Measurements from ENCODE around the gene NKX2-3. TPM values are rescaled to one million over a fixed set of nuclear protein-coding genes. Genes with fewer than 3 reads are reported as not detected.
A peak's percentile ranks its signal among the peaks of the same experiment; 100 is the strongest.

Gene NKX2-3
- total and polyA plus RNA-seq, 2 of the 8 experiments (the other 6 are each of a cell fraction or from before 2014, with no cell fraction given), result not detected

GRCh38 chr10:99569253-99569939 lies 36.7 kb downstream of the NKX2-3 start:
- Histone ChIP-seq H2AFZ (ENCODE audit: low read length) (peak overlapping the region; percentile 86), H3K27me3 (replicated peaks in 1 of 4; ENCODE audit: control insufficient read depth in 3 of 4, extremely low read depth in 1 of 4, insufficient read depth in 3 of 4, low read length in 3 of 4) (no peaks in the 10 kb centered on the region), H2BK120ac (replicated peaks; ENCODE audit: low read depth, low read length) (no peak overlapping the region), H3K79me2 (ENCODE audit: control insufficient read depth in 1 of 2, insufficient read depth in 2 of 2, low read length in 2 of 2) (no peaks in the 10 kb centered on the region), H3K14ac (ENCODE audit: insufficient read length) (no peak overlapping the region), H2BK5ac (ENCODE audit: low read depth, low read length) (peak overlapping the region; percentile 79; the same call in 1 of the 2 replicates), H3K27ac (ENCODE audit: low read depth, low read length) (no peak overlapping the region), H3K36me3 (ENCODE audit: control insufficient read depth in 2 of 4, insufficient read depth in 4 of 4, low read length in 3 of 4) (no peaks in the 10 kb centered on the region), H2BK20ac (ENCODE audit: low read length) (peak overlapping the region; percentile 24; the same call in 1 of the 2 replicates), H3K18ac (ENCODE audit: extremely low read depth, low read length) (no peak overlapping the region; the same call in none of the 2 replicates), H2BK15ac (ENCODE audit: low read length) (no peak overlapping the region), H4K8ac (ENCODE audit: extremely low read depth, insufficient read depth, low read length) (no peak overlapping the region), H3K4me2 (ENCODE audit: insufficient read depth in 1 of 2, low read depth in 2 of 2, low read length in 2 of 2) (no peak overlapping the region), H3K79me1 (ENCODE audit: low read depth, low read length) (no peaks in the 10 kb centered on the region), H3K9ac (replicated peaks in 1 of 4; ENCODE audit: extremely low read depth in 1 of 4, low read depth in 3 of 4, low read length in 3 of 4) (no peak overlapping the region; a peak in 1 of 7 replicates), H4K91ac (replicated peaks; ENCODE audit: insufficient read length, low read length) (no peak overlapping the region), H3K23ac (ENCODE audit: insufficient read length) (no peak overlapping the region), H4K20me1 (replicated peaks in 1 of 2; ENCODE audit: control insufficient read depth in 1 of 2, insufficient read depth in 2 of 2, low read length in 2 of 2) (no peaks in the 10 kb centered on the region), H3K9me3 (ENCODE audit: insufficient read depth in 2 of 2, low read depth in 1 of 2, low read length in 1 of 2) (no peaks in the 10 kb centered on the region), H3K56ac (replicated peaks; ENCODE audit: insufficient read length, low read depth, low read length) (no peak overlapping the region), H2AK5ac (ENCODE audit: low read depth, low read length) (no peak overlapping the region), H3K4me3 (ENCODE audit: extremely low read depth in 1 of 4, insufficient read depth in 2 of 4, low read depth in 3 of 4, low read length in 4 of 4) (no peak overlapping the region), H4K5ac (ENCODE audit: insufficient read length, low read depth, low read length) (no peak overlapping the region), H2BK12ac (ENCODE audit: low read depth, low read length) (peak overlapping the region; percentile 72), H3K23me2 (ENCODE audit: low read depth, low read length) (no peaks in the 10 kb centered on the region; the same call in 1 of the 2 replicates), H3K4ac (replicated peaks; ENCODE audit: insufficient read length, low read depth, low read length) (no peak overlapping the region), H3K4me1 (replicated peaks in 1 of 4; ENCODE audit: control insufficient read depth in 3 of 4, insufficient read depth in 4 of 4, low read length in 3 of 4) (peaks cover 2 to 7% (median 3%) of the 10 kb centered on the region in 4 experiments; a peak in 3 of 7 replicates)
- FAIRE-seq (no peak), DNase-seq (ENCODE audit: low read depth in 1 of 2, low spot score in 2 of 2) (no peak)
- WGBS, 2 experiments (ENCODE audit: extremely low coverage in 1 of 2, insufficient coverage in 1 of 2, insufficient read length in 1 of 2, insufficient replicate concordance in 2 of 2, low coverage in 1 of 2, low lambda C conversion rate in 2 of 2, missing lambda C conversion rate in 1 of 2), result 78% methylated on average over 11 of the region's 11 CpGs; no CpG with 5 or more reads in 1 of the 2 experiments
- POLR2A ChIA-PET (ENCODE audit: partially characterized antibody), result no interaction called here
- CTCF ChIA-PET (ENCODE audit: partially characterized antibody), result interaction anchor here (1.1 kb wide), 1 partner anchor 10 kb away, joined by 4 read pairs; no protein-coding TSS in a partner anchor
- TF ChIP-seq, protein P1, sequence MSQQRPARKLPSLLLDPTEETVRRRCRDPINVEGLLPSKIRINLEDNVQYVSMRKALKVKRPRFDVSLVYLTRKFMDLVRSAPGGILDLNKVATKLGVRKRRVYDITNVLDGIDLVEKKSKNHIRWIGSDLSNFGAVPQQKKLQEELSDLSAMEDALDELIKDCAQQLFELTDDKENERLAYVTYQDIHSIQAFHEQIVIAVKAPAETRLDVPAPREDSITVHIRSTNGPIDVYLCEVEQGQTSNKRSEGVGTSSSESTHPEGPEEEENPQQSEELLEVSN (IDR thresholded peaks at IDR 0.05), result peak; percentile 59
- TF ChIP-seq, protein P2, sequence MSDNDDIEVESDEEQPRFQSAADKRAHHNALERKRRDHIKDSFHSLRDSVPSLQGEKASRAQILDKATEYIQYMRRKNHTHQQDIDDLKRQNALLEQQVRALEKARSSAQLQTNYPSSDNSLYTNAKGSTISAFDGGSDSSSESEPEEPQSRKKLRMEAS (IDR thresholded peaks at IDR 0.05), result peak; percentile 58
- TF ChIP-seq TBP (IDR thresholded peaks at IDR 0.05; ENCODE audit: low read depth, low read length), result no peak
- TF ChIP-seq POLR2AphosphoS5 (IDR thresholded peaks at IDR 0.05; ENCODE audit: low read depth, low read length), result no peak
